GM13976 (cell line): ENCODE results near the gene FEZF1.

ENCODE experiments used
- DNase-seq: peaks from one replicate; pipeline ENCODE4 v3.0.0; 2012; ENCODE audit warnings: low spot score
- in situ Hi-C: fragments of 300-500 bp; cut with MboI; formaldehyde crosslinking; loops from one replicate; pipeline ENCODE4 v1.12.0; 2022; ENCODE audit warnings: low sequenced_read_pairs, mixed read lengths, inconsistent platforms; ENCODE audit not compliant: unreplicated experiment
- TF ChIP-seq, protein P1 (sequence below): IDR thresholded peaks from 2 replicates; pipeline ENCODE4 v1.5.1; 2012; ENCODE audit warnings: borderline replicate concordance, mild to moderate bottlenecking; ENCODE audit not compliant: insufficient read depth; ENCODE audit errors: extremely low read depth, missing control alignments, control extremely low read depth

The FEZF1 gene

DNA sequence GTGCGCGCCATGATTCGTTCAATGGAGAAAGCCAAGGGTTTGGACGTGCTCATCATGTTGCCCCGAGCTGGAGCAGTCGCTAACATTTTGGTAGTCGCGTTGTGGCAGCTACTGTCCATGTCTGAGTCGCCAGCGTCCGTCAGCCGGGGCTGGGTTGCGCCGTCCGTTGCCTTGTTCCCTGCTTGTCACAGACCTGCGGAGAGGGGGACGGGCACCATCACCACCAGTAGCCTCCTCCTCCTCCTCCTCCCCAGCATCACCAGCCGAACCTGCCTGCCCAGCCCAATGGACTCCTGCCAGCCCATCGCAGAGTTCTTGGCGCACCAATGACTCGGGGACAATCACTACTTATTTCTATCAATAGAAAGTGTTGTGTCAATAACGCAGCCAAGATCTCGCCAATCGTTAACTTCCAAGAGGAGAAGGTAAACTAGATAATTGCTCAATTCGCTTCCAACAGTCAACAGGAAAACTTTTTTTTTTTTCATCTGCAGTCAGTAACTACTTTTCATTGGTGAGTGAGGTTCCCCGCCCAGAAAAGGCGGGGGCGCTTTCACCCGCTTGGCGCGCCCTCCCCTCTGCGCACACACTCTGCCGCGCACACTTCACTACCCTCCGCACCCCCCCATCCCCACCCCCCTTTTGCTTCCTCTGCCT is at the start of gene FEZF1:
Gene FEZF1 (minus strand): TSS at position 432 of the 657 bp plus-strand sequence. CDS start 313 bp downstream, at position 119.
- TF ChIP-seq, protein P1, sequence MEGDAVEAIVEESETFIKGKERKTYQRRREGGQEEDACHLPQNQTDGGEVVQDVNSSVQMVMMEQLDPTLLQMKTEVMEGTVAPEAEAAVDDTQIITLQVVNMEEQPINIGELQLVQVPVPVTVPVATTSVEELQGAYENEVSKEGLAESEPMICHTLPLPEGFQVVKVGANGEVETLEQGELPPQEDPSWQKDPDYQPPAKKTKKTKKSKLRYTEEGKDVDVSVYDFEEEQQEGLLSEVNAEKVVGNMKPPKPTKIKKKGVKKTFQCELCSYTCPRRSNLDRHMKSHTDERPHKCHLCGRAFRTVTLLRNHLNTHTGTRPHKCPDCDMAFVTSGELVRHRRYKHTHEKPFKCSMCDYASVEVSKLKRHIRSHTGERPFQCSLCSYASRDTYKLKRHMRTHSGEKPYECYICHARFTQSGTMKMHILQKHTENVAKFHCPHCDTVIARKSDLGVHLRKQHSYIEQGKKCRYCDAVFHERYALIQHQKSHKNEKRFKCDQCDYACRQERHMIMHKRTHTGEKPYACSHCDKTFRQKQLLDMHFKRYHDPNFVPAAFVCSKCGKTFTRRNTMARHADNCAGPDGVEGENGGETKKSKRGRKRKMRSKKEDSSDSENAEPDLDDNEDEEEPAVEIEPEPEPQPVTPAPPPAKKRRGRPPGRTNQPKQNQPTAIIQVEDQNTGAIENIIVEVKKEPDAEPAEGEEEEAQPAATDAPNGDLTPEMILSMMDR, result no peak
- in situ Hi-C loops, result no loop called here
- no peak for DNase-seq

DNA sequence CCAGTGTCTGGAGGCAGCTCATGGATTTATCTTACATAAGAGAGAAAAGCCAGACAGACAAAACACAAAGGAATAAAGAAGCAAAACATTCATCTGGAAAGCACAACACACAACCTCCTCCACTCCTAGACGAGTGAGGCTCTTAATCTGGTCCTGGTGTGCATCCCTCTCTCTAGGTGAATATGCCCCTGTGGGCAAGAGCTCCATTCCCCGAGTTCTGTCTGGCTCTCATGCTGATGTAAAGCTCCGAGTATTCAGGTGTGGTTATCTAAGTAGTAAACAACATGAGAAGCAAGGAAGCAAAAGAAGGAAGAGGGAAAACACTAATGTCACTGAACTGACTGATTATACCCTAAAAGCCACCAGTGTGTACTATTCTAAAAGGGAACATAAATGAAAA is 47.9 kb upstream of the FEZF1 start:
- no peak for DNase-seq
- in situ Hi-C loops, result no loop called here
- TF ChIP-seq, protein P1, result no peak

DNA sequence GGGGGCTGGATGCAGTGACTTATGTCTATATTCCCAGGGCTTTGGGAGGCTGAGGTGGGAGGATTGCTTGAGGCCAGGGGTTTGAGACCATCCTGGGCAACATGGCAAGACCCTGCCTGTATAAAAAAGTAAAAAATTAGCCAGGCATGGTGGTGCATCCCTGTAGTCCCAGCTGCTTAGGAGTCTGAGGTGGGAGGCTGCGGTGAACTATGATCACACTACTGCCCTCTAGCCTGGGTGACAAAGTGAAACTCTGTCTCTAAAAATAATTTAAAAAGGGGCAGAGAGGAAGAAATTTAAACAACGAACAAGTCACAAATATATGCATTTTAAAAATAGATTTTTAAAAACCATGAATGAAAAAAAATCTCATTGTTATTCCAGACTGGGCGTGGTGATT is 46.2 kb upstream of the FEZF1 start:
- no peak for DNase-seq
- in situ Hi-C loops, result no loop called here
- TF ChIP-seq, protein P1, result no peak

DNA sequence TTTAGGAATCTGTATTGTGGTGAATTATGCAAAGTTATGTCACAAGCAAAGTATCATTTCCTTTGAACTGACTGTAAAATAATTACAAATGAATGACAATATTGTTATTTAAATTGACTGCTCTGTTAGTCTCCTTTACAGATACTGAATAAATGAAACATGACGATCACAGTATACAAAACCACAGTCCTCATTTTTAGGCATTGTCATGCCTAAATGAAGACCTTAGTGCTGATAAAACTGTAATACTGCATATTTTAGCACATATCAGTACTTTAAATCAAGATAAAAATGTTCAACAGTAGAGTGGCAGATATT is 39.7 kb upstream of the FEZF1 start:
- in situ Hi-C loops, result no loop called here
- TF ChIP-seq, protein P1, result no peak
- DNase-seq, result no peak

DNA sequence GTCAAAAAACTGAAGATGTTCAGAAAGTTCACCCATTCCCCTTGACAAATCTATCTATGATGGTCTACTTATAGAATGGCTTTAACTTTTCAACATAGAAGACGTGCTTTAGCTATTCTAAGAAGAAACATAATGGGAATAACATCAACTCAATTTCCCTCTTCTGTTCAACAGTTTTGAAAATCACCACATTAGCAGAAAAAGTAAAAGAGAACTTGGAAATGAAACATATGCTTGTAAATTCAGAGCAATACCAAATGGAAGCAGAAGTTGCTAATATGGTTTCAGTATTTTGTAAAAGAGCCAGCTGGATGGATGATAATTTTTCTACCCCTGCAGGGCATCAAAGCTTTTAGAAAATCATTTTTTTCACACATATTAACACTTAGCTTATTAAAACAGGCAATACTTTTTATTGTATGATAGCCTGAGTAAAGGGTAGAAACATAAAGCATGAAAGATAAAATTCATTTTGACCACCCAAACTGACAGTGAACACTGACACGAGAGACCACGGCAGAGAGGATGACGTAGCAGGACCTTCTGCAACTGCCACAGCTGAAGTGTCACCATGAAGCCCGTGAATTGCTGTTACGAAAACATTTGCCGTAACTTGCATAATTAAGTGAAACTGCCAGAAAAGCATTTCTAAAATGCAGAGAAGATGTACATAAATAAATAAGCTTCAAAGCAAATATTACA is 39.2 kb upstream of the FEZF1 start:
- TF ChIP-seq, protein P1, result no peak
- in situ Hi-C loops, result no loop called here
- DNase-seq, result no peak

DNA sequence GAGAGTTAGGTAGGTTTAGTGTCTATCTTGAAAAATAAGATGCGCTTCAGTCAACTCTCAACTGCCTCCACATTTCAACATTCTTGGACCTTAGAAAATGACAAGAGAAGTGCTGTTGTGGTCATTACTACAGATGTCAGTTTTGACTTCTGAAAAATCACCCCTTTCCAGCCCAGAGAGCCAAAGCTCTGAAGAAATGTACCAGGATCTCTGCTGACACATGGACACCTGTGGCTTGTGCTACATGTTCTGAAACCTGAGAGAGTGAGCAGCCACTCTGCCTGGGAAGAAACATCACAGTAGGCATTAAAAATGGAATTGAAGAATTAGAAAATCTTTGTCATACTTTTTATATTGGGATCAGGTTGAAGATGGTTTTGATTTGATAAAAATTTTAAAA is 35.9 kb upstream of the FEZF1 start:
- in situ Hi-C loops, result no loop called here
- TF ChIP-seq, protein P1, result no peak
- DNase-seq, result no peak
